Uterus (tissue), 2 donors: Measurements from ENCODE around the gene AIG1.

Source experiments
- POLR2A ChIP-seq, 2 donors: fragments of 450-650 bp; IDR thresholded peaks; one replicate each; pipeline ENCODE4 v1.6.1; 2016; ENCODE audit warnings: antibody characterized with exemption in 2 of 2, mild to moderate bottlenecking in 1 of 2, moderate library complexity in 1 of 2
- TF ChIP-seq, protein P1 (sequence below), 4 experiments: fragments of 200-600 bp in 2 of 4; fragments of 450-650 bp in 2 of 4; sonication (generic) in 2 of 4; IDR thresholded peaks; one replicate each; pipeline ENCODE4 v1.5.1; 2016 to 2019; ENCODE audit warnings: antibody characterized with exemption in 4 of 4, mild to moderate bottlenecking in 2 of 4, moderate library complexity in 1 of 4

DNA sequence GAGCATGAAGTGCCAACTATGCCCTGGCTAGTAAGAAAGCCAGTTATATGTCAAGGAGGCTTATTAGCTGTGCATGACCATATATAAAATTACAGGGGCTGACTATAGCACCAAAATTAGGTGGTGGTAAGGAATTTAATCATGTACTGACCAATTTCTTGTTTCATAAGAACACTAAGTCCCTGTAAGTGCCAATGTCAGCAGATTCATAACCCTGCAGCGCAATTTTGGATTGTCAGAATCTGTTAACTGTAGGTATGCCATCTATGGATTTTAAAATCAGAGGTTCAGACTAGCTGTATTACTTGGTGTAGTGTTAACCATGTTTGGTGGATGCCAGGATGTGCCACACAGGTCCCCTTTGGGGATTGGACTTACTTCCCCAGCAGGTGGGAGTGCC is 207.8 kb downstream of the AIG1 start:
- TF ChIP-seq, protein P1, sequence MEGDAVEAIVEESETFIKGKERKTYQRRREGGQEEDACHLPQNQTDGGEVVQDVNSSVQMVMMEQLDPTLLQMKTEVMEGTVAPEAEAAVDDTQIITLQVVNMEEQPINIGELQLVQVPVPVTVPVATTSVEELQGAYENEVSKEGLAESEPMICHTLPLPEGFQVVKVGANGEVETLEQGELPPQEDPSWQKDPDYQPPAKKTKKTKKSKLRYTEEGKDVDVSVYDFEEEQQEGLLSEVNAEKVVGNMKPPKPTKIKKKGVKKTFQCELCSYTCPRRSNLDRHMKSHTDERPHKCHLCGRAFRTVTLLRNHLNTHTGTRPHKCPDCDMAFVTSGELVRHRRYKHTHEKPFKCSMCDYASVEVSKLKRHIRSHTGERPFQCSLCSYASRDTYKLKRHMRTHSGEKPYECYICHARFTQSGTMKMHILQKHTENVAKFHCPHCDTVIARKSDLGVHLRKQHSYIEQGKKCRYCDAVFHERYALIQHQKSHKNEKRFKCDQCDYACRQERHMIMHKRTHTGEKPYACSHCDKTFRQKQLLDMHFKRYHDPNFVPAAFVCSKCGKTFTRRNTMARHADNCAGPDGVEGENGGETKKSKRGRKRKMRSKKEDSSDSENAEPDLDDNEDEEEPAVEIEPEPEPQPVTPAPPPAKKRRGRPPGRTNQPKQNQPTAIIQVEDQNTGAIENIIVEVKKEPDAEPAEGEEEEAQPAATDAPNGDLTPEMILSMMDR (IDR thresholded peaks at IDR 0.05) = no peak
- TF ChIP-seq POLR2A (IDR thresholded peaks at IDR 0.05) = no peak
